ENCODE results near the gene SBNO1.
"Not testable (repeated sequence)": the region's sequence is repeated elsewhere in the genome, so short reads cannot be mapped to it uniquely, and the experiment has no call there.

The SBNO1 gene

DNA sequence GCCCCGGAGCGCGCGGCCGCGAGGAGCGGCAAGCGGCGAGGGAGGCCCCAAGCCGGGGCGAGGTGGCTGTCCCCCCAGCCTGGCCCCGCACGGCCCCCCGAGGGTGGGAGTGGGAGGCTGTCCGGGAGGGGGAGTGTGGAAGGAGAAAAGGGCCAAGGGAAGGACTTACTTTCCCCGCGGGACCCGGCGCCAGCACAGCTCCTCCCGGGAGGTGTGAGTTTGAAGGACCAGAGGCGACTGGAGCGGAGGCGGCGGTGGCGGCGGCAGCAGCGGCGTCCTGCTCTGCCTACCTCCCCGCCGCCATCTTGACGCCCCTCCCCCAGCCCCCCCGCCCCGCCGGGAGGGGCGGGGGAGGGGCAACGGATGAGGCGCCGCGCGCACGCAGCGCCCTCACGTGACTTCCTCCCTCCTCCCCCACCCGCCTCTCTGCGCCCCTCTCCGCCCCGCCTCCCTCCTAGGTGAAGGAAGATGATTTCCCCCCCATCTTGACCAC lies at the start of gene SBNO1:
SBNO1 (minus strand) TSS at position 316 of the 493 bp plus-strand sequence. CDS start 14,406 bp downstream, outside the sequence.
- peak; percentile 81 to 84 for DNase-seq (ENCODE audit: low read depth in 2 of 2)

- no peak for DNase-seq (ENCODE audit: low read depth in 2 of 2)
Measured at GRCh38 chr12:123410041-123410412, 45.4 kb upstream of the SBNO1 start.

GRCh38 chr12:123409284-123410040 lies 44.8 kb upstream of the SBNO1 start:
- DNase-seq (ENCODE audit: low read depth in 2 of 2): not testable (repeated sequence)

DNA sequence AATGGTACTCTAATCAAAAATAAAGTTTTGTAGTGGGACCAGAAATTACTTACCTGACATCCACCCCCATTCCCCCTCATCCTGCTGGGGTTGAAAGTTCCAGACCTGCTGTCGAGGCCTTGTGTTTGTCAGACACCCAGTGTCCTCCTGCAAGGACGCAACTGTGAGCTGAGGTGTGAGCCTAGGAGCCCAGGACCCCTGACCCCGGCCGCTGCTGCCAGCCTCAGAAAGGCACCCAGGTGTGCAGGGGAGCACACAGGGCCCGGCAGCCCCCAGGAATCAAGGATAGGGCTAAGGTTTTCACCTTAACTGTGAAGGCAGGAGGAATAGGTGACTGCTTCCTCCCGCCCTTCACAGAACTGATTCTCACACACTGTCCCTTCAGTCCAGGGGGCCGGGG lies 44.0 kb upstream of the SBNO1 start:
- DNase-seq (ENCODE audit: low read depth in 2 of 2): not testable (repeated sequence)

GRCh38 chr12:123407934-123408333 lies 43.3 kb upstream of the SBNO1 start:
- not testable (repeated sequence) for DNase-seq (ENCODE audit: low read depth in 2 of 2)

DNA sequence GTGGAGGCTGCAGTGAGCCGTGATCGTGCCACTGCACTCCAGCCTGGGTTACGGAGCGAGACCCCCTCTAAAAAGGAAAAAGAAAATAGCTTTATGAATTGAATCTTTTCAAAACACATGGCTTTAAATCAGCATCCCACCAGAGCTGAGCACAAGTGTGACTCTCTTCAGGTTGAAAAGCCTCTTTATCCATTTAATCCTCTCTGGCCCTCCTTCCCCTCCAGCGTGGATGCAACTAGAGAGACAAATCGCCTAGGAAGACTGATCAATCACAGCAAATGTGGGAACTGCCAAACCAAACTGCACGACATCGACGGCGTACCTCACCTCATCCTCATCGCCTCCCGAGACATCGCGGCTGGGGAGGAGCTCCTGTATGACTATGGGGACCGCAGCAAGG lies 42.6 kb upstream of the SBNO1 start:
- DNase-seq (ENCODE audit: low read depth in 2 of 2): not testable (repeated sequence)

GRCh38 chr12:123404581-123404980 lies 39.9 kb upstream of the SBNO1 start:
- no peak for DNase-seq (ENCODE audit: low read depth in 2 of 2)

- DNase-seq (ENCODE audit: low read depth in 2 of 2): no peak
Measured at GRCh38 chr12:123401753-123402683, 37.4 kb upstream of the SBNO1 start.

DNA sequence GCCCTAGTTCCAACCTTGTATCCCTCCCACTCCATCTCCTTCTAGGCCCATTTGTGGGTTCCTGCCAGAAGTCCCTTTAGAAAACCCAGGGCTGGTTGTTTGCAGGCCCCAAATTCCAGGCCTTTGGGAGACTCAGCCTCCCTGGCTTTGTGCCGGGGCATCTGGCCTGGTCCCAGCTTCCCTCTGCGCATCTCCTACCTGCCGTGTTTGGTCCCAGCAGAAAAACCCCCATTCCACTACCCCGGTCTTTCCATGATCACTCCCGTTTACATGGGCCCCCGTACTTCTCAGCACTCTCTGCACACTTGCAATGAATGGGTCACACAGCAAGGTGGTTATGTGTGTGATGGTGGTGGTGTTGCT lies 34.6 kb upstream of the SBNO1 start:
- no peak for DNase-seq (ENCODE audit: low read depth in 2 of 2)

- no peak for DNase-seq (ENCODE audit: low read depth in 2 of 2)
Measured at GRCh38 chr12:123398550-123399254, 34.1 kb upstream of the SBNO1 start.

GRCh38 chr12:123398177-123398549 lies 33.5 kb upstream of the SBNO1 start:
- DNase-seq (ENCODE audit: low read depth in 2 of 2): no peak

DNA sequence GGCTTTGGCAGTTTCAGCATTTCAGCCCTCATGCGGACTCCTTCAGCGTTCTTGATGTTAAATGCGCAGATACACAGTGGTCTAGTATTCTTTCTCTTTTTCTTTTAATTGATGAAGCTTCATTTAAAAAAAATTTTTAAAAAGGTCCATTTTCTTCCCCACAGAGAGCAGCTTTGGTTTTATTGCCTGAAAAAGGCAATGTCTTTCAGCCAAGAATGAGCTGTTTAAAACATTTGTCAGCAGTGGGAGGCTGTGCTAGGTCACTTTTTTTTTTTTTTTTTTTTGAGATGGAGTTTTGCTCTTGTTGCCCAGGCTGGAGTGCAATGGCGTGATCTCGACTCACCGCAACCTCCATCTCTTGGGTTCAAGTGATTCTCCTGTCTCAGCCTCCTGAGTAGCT lies 32.8 kb upstream of the SBNO1 start:
- DNase-seq (ENCODE audit: low read depth in 2 of 2): no peak

- DNase-seq (ENCODE audit: low read depth in 2 of 2): no peak
Measured at GRCh38 chr12:123396954-123397353, 32.3 kb upstream of the SBNO1 start.

- DNase-seq (ENCODE audit: low read depth in 2 of 2): no peak
Measured at GRCh38 chr12:123396543-123396942, 31.9 kb upstream of the SBNO1 start.

DNA sequence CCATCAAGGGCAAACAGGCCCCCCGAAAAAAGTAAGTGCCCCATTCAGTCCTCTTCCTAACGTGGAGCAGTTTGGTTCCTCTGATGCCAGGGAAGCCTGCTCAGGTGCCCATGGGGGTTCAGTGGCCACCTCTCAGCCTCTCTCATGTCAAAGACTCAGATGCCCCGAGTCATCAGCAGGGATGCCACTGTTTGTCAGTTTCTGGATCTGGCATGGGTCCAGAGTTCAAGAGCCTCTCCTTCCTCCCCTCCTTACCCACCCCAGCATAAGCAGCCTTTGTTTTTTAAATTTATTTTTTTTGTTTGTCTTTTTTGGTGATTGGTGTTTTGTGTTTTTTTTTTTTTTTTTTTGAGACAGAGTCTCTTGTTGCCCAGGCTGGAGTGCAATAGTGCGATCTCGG lies 30.6 kb upstream of the SBNO1 start:
- no peak for DNase-seq (ENCODE audit: low read depth in 2 of 2)

- no peak for DNase-seq (ENCODE audit: low read depth in 2 of 2)
Measured at GRCh38 chr12:123393747-123394146, 29.1 kb upstream of the SBNO1 start.

DNA sequence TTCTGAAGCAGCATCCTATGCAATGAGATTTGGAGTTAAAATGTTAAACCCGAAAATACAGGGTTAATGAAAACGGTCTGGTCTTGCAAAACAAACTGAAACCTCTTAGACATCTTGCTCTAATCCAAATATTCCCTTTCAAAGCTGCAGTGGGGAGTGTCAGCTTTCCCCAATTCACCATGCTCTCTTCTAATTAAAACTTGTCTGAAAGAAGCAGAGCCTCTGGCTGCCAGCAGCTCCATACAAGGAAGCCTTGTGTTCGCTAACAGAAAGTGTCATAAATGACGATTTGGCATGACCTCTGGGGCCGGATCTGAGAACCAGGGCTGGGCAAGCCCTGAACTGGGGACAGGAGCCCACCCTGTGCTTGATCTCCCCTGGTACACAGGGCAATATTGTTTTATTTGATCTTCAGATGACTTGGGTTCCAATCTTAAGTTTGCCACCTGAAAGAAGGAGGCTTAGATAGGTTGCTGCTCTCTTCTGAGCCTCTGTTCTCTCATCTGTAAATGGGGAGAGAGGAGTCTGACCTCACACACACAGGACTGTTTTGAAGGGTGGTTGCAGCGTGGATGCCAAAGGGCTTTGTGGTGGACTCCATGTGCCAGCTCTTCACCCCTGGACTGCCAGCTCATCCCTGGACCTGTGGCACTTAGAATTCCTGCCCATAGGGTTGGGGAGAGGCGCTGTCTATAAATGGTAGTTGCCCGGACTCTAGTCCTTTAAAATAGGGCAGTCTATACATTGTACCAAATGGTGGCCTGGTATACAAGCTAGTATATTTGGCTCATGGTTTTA lies 27.1 kb upstream of the SBNO1 start:
- no peak for DNase-seq (ENCODE audit: low read depth in 2 of 2)

- no peak for DNase-seq (ENCODE audit: low read depth in 2 of 2)
Measured at GRCh38 chr12:123390498-123391426, 26.1 kb upstream of the SBNO1 start.

DNA sequence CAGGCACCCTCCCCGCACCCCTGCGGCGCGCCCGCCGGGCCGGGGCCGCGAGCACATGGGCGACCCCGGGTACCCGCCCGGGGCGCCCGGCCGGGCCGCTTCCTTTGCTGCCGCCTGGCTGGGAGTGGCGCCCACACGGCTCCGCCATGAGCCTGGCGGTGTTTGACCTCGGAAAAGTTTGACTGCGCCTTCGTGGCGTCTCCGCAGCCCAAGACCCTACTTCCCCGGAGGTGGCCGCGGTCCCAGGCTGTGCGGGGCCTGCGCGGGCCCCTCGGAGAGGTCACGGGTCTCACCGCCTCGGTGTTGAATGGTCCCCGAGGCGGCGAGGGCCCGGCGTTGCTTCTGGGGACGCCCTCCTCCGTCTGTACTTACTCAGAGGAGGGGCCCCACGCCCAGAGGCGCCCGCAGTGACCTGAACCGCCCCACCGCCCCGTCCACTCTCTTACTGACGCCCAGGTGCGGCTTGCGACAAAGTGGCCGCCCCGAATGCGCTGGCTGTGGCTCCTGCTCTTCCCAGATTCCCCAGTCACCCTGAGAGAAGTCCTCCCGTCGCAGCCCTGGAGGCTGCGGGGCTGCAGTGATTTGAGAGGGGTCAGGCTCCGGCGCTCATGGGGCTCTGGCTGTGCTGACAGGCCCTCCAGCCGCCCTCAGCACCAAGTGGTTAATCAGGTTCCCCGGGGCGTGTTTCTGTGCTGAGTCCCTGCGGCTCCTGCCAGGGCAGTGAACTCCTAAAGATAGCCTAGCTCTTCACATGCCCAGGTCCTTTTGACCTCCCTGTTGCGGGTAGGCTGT lies 25.1 kb upstream of the SBNO1 start:
- peak in 1 of 2 donors; percentile 12 for DNase-seq (ENCODE audit: low read depth in 2 of 2)

Data from stimulated activated CD8-positive, alpha-beta memory T cell treated with anti-CD3 and anti-CD28 coated beads, Interleukin-2, amount 100 ng/mL, for 48 hours (primary cell).